ENCODE data around the gene CREB5.

The CREB5 gene

DNA sequence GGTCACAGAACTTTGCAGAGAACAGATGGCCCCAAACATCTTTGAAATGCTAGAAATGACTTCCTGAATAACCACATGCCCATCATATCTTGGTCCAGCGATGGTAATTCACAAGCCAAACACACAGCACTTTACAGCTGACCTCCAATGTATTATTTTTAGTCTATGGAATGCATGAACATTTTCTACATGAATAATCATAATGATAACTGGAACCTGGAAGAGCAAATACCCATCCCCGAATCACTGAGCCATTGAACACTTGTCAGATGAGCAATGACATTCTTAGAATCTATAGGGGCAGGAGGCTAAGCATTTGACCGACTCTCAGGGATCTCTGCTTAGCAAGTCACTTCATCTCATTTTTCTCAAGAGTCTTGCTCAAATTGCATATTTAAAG lies 167.3 kb downstream of the CREB5 start:
- H3K36me3 ChIP-seq = no peaks in the 10 kb centered on the region
- H3K27ac ChIP-seq = no peak overlapping the region
- H3K27me3 ChIP-seq (ENCODE audit: insufficient read depth, low read depth, severe bottlenecking) = peaks cover 73% of the 10 kb centered on the region
- no peak for DNase-seq
- H3K4me3 ChIP-seq (ENCODE audit: low read depth, low read length) = no peak overlapping the region
- H3K9me3 ChIP-seq (ENCODE audit: severe bottlenecking) = no peaks in the 10 kb centered on the region
- TF ChIP-seq, protein P1, sequence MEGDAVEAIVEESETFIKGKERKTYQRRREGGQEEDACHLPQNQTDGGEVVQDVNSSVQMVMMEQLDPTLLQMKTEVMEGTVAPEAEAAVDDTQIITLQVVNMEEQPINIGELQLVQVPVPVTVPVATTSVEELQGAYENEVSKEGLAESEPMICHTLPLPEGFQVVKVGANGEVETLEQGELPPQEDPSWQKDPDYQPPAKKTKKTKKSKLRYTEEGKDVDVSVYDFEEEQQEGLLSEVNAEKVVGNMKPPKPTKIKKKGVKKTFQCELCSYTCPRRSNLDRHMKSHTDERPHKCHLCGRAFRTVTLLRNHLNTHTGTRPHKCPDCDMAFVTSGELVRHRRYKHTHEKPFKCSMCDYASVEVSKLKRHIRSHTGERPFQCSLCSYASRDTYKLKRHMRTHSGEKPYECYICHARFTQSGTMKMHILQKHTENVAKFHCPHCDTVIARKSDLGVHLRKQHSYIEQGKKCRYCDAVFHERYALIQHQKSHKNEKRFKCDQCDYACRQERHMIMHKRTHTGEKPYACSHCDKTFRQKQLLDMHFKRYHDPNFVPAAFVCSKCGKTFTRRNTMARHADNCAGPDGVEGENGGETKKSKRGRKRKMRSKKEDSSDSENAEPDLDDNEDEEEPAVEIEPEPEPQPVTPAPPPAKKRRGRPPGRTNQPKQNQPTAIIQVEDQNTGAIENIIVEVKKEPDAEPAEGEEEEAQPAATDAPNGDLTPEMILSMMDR (IDR thresholded peaks at IDR 0.05; ENCODE audit: low read depth, low read length) = no peak

DNA sequence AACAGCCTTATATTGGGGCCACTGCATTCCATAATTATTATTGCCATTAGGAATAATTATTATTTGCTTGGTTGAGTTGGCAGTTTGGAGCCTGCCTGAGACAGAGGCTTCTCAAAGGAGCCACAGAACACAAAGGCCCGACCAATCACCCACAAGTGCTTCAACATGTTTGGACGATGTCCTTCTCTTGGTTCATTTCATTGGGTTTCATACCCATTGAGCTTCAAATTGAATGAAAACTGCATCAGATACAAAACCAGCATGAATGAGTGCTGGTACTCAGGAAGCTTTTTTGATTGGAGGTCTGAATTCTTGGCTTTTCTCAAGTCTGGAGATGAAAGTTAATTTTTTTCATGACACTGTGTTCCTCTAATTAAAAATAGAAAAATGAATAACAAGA lies 168.3 kb downstream of the CREB5 start:
- peaks cover 72% of the 10 kb centered on the region for H3K27me3 ChIP-seq (ENCODE audit: insufficient read depth, low read depth, severe bottlenecking)
- no peak for DNase-seq
- H3K9me3 ChIP-seq (ENCODE audit: severe bottlenecking) = no peaks in the 10 kb centered on the region
- TF ChIP-seq, protein P1 (IDR thresholded peaks at IDR 0.05; ENCODE audit: low read depth, low read length) = no peak
- no peaks in the 10 kb centered on the region for H3K36me3 ChIP-seq
- no peak overlapping the region for H3K27ac ChIP-seq
- no peak overlapping the region for H3K4me3 ChIP-seq (ENCODE audit: low read depth, low read length)

DNA sequence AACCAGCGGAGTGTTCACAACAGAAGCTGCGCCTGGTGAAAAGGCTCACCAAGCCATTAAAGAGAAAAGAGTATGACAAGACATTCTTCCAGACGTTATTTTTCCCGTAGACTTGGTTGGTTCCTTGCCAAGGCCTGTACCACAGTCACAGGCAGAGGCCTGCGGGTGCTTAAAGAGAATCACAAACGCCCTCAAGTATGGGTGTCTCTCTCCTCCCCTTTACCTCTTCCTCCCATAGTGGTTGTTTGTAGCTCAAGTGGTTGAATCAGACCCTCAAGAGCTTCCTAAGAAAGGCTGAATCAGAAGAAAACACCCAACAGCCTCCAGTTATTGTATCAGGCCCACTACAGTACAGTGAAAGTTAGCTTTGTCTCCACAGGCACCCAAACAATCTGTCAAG lies 169.0 kb downstream of the CREB5 start:
- DNase-seq = no peak
- no peak overlapping the region for H3K4me3 ChIP-seq (ENCODE audit: low read depth, low read length)
- H3K27ac ChIP-seq = no peak overlapping the region
- no peaks in the 10 kb centered on the region for H3K36me3 ChIP-seq
- H3K9me3 ChIP-seq (ENCODE audit: severe bottlenecking) = no peaks in the 10 kb centered on the region
- H3K27me3 ChIP-seq (ENCODE audit: insufficient read depth, low read depth, severe bottlenecking) = peaks cover 69% of the 10 kb centered on the region
- TF ChIP-seq, protein P1 (IDR thresholded peaks at IDR 0.05; ENCODE audit: low read depth, low read length) = no peak

DNA sequence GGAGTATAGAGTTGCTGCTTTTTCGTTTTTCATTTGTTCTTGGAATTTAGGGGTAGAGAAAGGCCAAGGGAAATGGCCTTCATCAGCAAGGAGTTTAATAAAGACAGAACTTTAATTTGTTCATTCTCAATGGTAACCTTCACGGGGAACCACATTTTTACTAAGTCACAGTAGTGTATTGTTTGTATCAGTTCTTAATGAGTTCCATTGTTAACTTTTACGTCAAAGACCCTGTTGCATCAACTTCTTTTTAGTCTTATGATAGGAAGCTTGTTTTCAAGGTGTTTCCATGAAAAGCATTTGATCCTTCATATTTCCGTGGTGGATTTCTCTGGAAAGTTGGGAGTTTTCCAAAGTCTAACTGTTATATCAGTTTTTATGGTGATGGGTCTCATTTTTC lies 169.9 kb downstream of the CREB5 start:
- Histone ChIP-seq H3K4me3 (ENCODE audit: low read depth, low read length) (no peak overlapping the region), H3K27ac (no peak overlapping the region), H3K36me3 (no peaks in the 10 kb centered on the region), H3K9me3 (ENCODE audit: severe bottlenecking) (no peaks in the 10 kb centered on the region), H3K27me3 (ENCODE audit: insufficient read depth, low read depth, severe bottlenecking) (peaks cover 67% of the 10 kb centered on the region)
- DNase-seq = no peak
- TF ChIP-seq, protein P1 (IDR thresholded peaks at IDR 0.05; ENCODE audit: low read depth, low read length) = no peak

DNA sequence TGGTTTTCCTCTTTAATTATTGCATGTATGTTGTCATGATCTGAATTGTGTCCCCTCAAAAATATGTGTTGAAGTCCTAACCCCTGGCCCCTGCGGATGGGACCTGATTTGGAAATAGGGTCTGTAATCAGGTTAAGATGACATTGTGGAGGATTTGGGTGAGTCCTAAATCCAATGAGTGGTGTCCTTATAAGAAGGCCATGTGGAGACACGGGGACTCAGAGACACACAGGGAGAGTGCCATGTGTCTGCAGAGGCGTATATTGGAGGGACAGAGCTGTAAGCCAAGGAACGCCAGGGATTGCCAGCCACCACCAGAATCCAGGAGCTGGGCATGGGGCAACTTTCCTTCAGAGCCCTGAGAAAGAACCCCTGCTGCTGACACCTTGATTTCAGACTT lies 171.9 kb downstream of the CREB5 start:
- Histone ChIP-seq H3K27ac (no peak overlapping the region), H3K4me3 (ENCODE audit: low read depth, low read length) (no peak overlapping the region), H3K9me3 (ENCODE audit: severe bottlenecking) (no peaks in the 10 kb centered on the region), H3K36me3 (no peaks in the 10 kb centered on the region), H3K27me3 (ENCODE audit: insufficient read depth, low read depth, severe bottlenecking) (peaks cover 64% of the 10 kb centered on the region)
- no peak for DNase-seq
- TF ChIP-seq, protein P1 (IDR thresholded peaks at IDR 0.05; ENCODE audit: low read depth, low read length) = no peak

DNA sequence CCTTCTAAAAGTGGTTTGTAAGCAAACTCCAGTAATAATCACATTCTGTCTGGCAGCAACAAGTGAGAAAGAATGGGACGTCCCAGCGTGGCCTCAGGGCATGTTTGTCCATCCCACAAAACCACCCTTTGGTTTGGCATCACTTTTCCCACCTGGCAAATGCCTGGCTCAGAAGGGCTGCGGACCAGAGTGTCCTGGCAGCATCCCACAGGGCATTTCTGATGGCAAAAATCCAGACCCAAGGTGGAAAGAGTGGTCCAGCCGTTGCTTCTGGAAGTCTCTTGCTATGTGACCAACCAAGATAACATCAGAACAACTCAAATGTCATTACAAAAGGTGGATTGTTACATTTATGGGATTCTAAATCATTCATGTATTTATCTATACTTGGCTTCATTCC lies 174.4 kb downstream of the CREB5 start:
- Histone ChIP-seq H3K27me3 (ENCODE audit: insufficient read depth, low read depth, severe bottlenecking) (peaks cover 53% of the 10 kb centered on the region), H3K36me3 (no peaks in the 10 kb centered on the region), H3K27ac (no peak overlapping the region), H3K9me3 (ENCODE audit: severe bottlenecking) (no peaks in the 10 kb centered on the region), H3K4me3 (ENCODE audit: low read depth, low read length) (no peak overlapping the region)
- no peak for DNase-seq
- TF ChIP-seq, protein P1 (IDR thresholded peaks at IDR 0.05; ENCODE audit: low read depth, low read length) = no peak
